ENCODE measurements around the gene TAGLN3.

GRCh38 chr3:112017091-112017490 is 18.4 kb downstream of the TAGLN3 start:
- TF ChIP-seq POLR2AphosphoS5 (IDR thresholded peaks at IDR 0.05) = no peak
- TF ChIP-seq CTCF (IDR thresholded peaks at IDR 0.05) = no peak
- TF ChIP-seq POLR2A (IDR thresholded peaks at IDR 0.05) = no peak
